Nephron (organoid): ENCODE data around the gene MACROD2.

Source experiments
- H3K27ac Mint-ChIP-seq, 3 experiments: 2 replicates each; pipeline ENCODE4 v1.8.0; 2020; ENCODE audit warnings: mixed read lengths in 3 of 3, mild to moderate bottlenecking in 2 of 3, moderate library complexity in 1 of 3
- H3K27me3 Mint-ChIP-seq: 2 replicates; pipeline ENCODE4 v1.8.0; 2021; ENCODE audit warnings: low read depth, mild to moderate bottlenecking, moderate library complexity, mixed read lengths
- H3K36me3 Mint-ChIP-seq: 2 replicates; pipeline ENCODE4 v1.8.0; 2020; ENCODE audit warnings: low read depth, mixed read lengths
- H3K4me1 Mint-ChIP-seq: 2 replicates; pipeline ENCODE4 v1.8.0; 2020; ENCODE audit warnings: mixed read lengths
- H3K4me3 Mint-ChIP-seq, 3 experiments: 2 replicates each; pipeline ENCODE4 v1.8.0; 2020; ENCODE audit warnings: mild to moderate bottlenecking in 3 of 3, mixed read lengths in 3 of 3, moderate library complexity in 2 of 3
- H3K9me3 Mint-ChIP-seq: 2 replicates; pipeline ENCODE4 v1.8.0; 2020; ENCODE audit warnings: mixed read lengths
- TF ChIP-seq, protein P1 (sequence below), 3 experiments: fragments of 200-600 bp; sonication (generic); IDR thresholded peaks; one replicate each; pipeline ENCODE4 v1.5.0; 2021; ENCODE audit warnings: antibody characterized with exemption in 3 of 3; ENCODE audit not compliant: unreplicated experiment in 3 of 3

The MACROD2 gene

DNA sequence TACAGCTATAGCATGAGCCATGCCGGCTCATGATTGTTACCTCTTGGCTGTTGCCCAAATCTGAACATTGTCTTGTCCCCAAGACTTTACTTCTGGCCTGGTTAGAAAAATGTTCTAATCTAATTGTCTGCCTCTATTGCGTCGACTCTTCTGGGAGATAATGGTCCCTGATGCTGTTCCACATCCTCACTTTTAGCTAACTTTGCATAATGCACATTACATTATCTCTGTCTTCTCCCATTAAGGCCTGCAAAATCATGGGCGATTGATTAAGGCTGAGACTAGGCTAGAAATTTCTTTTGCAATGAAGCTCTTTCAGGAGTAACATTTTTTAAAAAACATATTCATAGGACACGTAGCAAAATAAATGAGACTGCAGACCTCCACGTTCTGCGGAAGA lies 1616.9 kb downstream of the MACROD2 start:
- TF ChIP-seq, protein P1, sequence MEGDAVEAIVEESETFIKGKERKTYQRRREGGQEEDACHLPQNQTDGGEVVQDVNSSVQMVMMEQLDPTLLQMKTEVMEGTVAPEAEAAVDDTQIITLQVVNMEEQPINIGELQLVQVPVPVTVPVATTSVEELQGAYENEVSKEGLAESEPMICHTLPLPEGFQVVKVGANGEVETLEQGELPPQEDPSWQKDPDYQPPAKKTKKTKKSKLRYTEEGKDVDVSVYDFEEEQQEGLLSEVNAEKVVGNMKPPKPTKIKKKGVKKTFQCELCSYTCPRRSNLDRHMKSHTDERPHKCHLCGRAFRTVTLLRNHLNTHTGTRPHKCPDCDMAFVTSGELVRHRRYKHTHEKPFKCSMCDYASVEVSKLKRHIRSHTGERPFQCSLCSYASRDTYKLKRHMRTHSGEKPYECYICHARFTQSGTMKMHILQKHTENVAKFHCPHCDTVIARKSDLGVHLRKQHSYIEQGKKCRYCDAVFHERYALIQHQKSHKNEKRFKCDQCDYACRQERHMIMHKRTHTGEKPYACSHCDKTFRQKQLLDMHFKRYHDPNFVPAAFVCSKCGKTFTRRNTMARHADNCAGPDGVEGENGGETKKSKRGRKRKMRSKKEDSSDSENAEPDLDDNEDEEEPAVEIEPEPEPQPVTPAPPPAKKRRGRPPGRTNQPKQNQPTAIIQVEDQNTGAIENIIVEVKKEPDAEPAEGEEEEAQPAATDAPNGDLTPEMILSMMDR (IDR thresholded peaks at IDR 0.05; ENCODE audit: unreplicated experiment in 3 of 3) = no peak
- peaks cover 22% of the 10 kb centered on the region for H3K4me1 Mint-ChIP-seq
- H3K4me3 Mint-ChIP-seq = no peak overlapping the region
- no peaks in the 10 kb centered on the region for H3K9me3 Mint-ChIP-seq
- H3K36me3 Mint-ChIP-seq = no peaks in the 10 kb centered on the region
- peaks cover 4% of the 10 kb centered on the region for H3K27me3 Mint-ChIP-seq
- no peak overlapping the region for H3K27ac Mint-ChIP-seq

DNA sequence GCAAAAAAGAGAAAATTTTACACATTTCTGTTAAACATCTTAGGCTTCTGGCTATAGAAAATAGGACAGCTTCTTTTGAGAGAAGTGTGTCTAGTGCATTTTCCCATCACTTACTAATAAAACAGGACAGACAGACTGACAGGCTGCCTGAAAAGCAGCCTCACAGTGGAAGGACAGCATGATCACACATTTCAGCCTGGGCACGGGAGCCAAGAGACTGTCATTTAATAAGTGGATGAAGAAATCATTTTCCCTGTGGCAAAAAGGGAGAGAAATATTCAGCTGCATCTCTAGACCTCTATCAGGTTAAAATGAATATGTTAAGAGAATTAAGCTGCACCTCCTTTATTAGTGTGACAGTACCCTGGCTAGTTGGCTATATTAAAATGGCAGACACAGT lies 1617.5 kb downstream of the MACROD2 start:
- H3K4me3 Mint-ChIP-seq = no peak overlapping the region
- TF ChIP-seq, protein P1 (IDR thresholded peaks at IDR 0.05; ENCODE audit: unreplicated experiment in 3 of 3) = no peak
- no peaks in the 10 kb centered on the region for H3K36me3 Mint-ChIP-seq
- H3K27ac Mint-ChIP-seq = no peak overlapping the region
- H3K9me3 Mint-ChIP-seq = no peaks in the 10 kb centered on the region
- H3K4me1 Mint-ChIP-seq = peaks cover 22% of the 10 kb centered on the region
- peaks cover 4% of the 10 kb centered on the region for H3K27me3 Mint-ChIP-seq

DNA sequence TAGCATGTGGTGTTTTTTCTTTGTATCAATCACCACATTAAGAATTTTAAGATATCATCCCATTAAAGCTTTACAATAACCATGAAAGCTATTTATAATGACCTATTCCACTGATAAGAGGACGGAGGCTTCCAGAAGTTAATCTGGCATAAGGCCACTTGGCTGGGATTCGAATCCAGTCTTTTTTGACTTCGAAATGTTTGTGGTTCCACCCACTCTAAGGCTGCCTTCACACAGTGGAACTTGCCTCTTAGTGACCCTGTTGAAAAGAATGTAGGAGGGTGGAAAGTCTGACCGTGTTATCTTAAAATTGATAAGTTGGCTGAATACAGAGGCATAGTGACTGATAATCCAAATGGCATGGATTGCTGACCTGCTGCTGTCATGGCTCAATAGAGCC lies 1618.2 kb downstream of the MACROD2 start:
- H3K27me3 Mint-ChIP-seq = peaks cover 4% of the 10 kb centered on the region
- H3K27ac Mint-ChIP-seq = no peak overlapping the region

DNA sequence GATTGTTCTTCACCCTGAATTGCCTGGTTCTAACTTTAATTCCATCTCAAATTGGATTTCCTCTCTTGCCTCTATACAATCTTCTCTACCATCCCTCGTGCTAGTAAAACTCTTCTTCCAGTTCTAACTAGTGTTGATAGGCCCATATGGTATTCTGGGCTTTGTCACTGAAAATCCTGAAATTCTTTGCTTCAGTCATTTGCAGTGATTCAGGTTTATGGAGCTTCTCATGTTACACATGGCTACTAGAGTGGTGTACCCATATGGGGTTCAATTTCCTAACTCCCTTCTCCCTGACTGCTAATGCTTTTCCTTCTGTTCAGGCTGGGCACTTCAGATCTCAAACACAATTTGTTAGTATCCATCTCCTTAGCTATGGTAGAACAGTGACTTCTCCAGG lies 1621.3 kb downstream of the MACROD2 start:
- Mint-ChIP-seq H3K27ac (no peak overlapping the region), H3K27me3 (peaks cover 4% of the 10 kb centered on the region), H3K4me1 (peaks cover 15% of the 10 kb centered on the region), H3K36me3 (no peaks in the 10 kb centered on the region), H3K9me3 (no peaks in the 10 kb centered on the region), H3K4me3 (no peak overlapping the region)
- TF ChIP-seq, protein P1 (IDR thresholded peaks at IDR 0.05; ENCODE audit: unreplicated experiment in 3 of 3) = no peak

More for the DNA sequence above, 1618.2 kb downstream of the MACROD2 start:
- no peaks in the 10 kb centered on the region for H3K9me3 Mint-ChIP-seq
- no peak overlapping the region for H3K4me3 Mint-ChIP-seq
- H3K4me1 Mint-ChIP-seq = peaks cover 22% of the 10 kb centered on the region
- TF ChIP-seq, protein P1 (IDR thresholded peaks at IDR 0.05; ENCODE audit: unreplicated experiment in 3 of 3) = no peak
- no peaks in the 10 kb centered on the region for H3K36me3 Mint-ChIP-seq

DNA sequence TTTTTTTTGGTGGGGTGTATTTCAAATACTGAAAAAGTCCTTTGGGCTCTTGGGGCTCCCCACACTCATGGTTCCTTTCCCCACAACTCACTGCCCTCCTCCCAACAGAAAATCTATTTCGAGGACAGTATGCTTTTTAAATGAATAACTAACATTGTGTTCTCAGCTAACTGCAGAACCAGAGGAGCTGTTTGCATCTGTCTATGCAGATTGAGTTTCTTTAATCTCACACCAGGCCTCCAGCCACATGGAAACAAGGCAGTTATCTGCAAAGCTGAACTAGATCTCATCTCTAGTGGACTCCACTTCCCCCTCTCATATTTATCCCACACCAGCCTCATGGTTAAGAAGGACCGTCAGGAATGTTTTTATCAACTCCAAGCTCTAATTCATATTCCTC lies 1622.8 kb downstream of the MACROD2 start:
- H3K9me3 Mint-ChIP-seq = no peaks in the 10 kb centered on the region
- H3K27me3 Mint-ChIP-seq = peaks cover 4% of the 10 kb centered on the region
- peaks cover 7% of the 10 kb centered on the region for H3K4me1 Mint-ChIP-seq
- no peak overlapping the region for H3K27ac Mint-ChIP-seq
- H3K4me3 Mint-ChIP-seq = no peak overlapping the region
- TF ChIP-seq, protein P1 (IDR thresholded peaks at IDR 0.05; ENCODE audit: unreplicated experiment in 3 of 3) = no peak
- no peaks in the 10 kb centered on the region for H3K36me3 Mint-ChIP-seq

DNA sequence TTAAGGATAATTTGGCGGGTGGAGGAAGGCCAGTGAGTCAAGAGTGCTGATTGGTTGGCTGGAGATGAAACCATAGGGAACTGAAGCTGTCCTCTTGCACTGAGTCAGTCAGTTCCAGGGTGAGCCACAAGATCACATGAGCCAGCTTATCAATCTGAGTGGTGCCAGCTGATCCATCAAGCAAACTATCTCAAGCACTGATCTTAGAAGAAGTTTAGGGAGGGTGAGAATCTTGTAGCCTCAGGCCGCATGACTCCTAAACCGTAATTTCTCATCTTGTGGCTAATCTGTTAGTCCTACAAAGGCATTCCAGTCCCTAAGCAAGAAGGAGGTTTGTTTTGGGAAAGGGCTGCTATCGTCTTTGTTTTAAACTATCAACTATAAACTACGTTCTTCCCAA lies 1623.6 kb downstream of the MACROD2 start:
- Mint-ChIP-seq H3K4me3 (no peak overlapping the region), H3K27me3 (peaks cover 4% of the 10 kb centered on the region), H3K27ac (no peak overlapping the region), H3K4me1 (no peaks in the 10 kb centered on the region), H3K36me3 (no peaks in the 10 kb centered on the region), H3K9me3 (no peaks in the 10 kb centered on the region)
- TF ChIP-seq, protein P1 (IDR thresholded peaks at IDR 0.05; ENCODE audit: unreplicated experiment in 3 of 3) = no peak
